ENCODE data around the gene BIN1.

DNA sequence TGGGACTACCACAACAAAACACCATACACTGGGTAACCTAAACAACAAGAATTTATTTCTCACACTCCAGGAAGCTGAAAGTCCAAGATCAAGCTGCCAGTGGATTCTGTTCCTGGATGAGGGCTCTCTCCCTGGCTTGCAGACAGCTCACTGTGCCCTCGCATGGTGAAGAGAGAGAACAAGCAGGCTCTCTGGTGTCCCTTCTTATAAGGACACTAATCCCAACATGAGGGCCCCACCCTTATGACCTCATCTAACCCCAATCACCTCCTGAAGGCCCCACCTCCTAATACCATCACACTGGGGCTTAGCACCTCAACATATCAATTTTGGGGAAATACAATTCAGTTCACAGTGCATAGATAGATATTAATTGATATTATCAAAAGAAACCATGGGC, 83.5 kb downstream of the BIN1 start:
- TF ChIP-seq, protein P1, sequence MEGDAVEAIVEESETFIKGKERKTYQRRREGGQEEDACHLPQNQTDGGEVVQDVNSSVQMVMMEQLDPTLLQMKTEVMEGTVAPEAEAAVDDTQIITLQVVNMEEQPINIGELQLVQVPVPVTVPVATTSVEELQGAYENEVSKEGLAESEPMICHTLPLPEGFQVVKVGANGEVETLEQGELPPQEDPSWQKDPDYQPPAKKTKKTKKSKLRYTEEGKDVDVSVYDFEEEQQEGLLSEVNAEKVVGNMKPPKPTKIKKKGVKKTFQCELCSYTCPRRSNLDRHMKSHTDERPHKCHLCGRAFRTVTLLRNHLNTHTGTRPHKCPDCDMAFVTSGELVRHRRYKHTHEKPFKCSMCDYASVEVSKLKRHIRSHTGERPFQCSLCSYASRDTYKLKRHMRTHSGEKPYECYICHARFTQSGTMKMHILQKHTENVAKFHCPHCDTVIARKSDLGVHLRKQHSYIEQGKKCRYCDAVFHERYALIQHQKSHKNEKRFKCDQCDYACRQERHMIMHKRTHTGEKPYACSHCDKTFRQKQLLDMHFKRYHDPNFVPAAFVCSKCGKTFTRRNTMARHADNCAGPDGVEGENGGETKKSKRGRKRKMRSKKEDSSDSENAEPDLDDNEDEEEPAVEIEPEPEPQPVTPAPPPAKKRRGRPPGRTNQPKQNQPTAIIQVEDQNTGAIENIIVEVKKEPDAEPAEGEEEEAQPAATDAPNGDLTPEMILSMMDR (IDR thresholded peaks at IDR 0.05) = no peak
- no peak for TF ChIP-seq POLR2A (IDR thresholded peaks at IDR 0.05)
